Skin of body (tissue), 2 donors: ENCODE measurements around the gene SRGAP1. TPM values are rescaled to one million over a fixed set of nuclear protein-coding genes. Genes with fewer than 3 reads are reported as not detected.
"Not testable (repeated sequence)": the region's sequence is repeated elsewhere in the genome, so short reads cannot be mapped to it uniquely, and the experiment has no call there.

Experiments used
- DNase-seq: peaks from one replicate; lab custom pipeline; 2025; lab: John Stamatoyannopoulos, UW
- total RNA-seq: library from RNA; depleted of rRNA; stranded (reverse); fragments of >200 nt; gene quantifications from one replicate; pipeline ENCODE4 v1.2.3, GENCODE V29; 2014

The SRGAP1 gene
- total RNA-seq, 1 donor from 2014 or later: 15.9 TPM

DNA sequence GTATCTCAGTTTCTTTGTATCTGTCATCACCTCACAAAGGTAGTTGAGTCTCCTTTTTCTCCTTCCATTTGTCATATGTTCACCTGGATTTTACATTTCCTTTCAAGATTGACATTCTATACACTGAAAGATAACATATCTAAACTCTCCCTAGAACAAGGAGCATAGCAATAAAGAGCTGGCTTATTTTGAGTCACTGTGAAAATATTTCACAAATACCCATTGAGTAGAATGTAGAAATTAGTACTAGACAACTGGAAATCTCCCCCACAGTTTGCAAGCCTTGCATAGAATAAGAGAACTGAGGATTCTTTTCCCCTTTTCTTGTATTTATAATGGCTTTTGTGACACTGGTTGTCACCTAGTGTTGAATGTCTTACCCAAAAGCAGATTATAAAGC lies 266.4 kb downstream of the SRGAP1 start:
- DNase-seq: no peak

- no peak for DNase-seq
These were observed 272.5 kb downstream of the SRGAP1 start for GRCh38 chr12:64116969-64117368.

DNA sequence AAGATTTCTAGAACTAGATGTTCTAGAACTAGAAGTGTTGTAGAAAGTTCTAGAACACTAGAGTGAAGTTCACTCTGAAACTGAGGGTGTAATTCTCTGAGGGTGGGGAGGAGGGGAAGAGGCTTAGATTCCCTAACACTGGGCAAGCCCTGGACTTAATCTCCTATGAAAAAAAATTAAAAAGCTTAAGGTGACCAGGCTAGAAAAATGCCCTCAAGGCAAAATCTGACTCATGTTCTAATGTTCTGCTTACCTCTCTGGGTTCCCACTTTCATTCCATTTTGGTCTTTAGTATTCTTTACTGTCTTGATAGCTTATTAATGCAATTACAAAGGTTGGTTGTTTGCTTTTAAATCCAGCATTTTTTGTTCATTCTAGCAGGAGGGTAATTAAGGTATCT lies 276.1 kb downstream of the SRGAP1 start:
- no peak for DNase-seq

GRCh38 chr12:64121086-64121485 lies 276.6 kb downstream of the SRGAP1 start:
- DNase-seq: not testable (repeated sequence)

DNA sequence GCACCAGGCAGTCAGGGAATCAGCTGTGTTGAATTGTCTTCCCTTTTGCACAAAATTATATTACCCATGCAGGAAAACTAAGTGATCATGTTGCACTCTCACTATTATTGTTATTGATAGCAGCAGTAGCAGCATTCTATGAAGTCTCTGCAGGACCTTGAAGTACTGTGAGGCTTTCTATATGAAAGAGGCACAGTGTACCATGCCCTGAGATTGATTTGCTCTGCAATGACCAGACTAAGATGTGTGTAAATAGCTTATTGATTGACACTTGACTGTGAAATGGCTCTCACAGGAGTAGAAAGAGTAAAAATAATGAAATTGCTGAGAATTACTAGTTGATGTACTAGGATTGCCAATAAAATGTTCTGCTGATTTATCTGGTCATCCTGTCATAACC lies 277.7 kb downstream of the SRGAP1 start:
- no peak for DNase-seq

DNA sequence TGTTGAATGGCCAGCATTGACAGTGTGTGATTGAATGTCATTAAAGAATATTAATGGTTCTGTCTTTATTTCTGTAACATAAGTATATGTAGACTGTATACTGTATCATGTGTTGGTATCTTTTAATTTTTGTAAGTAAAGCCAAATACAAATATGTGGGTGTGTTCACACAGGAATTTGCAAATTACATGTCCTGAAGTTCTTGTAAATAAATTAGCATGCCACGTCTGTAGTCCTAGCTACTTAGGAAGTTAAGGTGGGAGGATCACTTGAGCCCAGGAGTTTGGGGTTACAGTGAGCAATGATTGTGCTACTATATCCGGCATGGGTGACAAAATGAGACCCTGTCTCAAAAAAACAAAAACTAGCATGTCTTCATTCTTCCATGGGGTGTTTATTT lies 278.5 kb downstream of the SRGAP1 start:
- no peak for DNase-seq

DNA sequence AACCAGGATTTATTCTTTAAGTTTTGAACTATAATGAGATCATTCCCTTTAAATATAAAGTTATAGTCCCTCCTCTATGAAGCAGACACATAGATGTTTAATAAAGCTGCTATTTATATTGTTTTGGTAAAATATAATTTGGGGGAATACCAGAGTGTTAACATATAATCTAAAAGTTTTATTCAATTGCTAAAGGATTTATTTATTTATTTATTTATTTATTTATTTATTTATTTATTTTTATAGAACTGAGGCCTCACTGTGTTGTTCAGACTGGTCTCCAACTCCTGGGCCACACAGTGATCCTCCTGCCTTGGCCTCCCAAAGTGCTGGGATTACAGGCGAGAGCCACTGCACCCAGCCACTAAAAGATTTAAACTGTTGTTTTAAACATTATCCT lies 278.9 kb downstream of the SRGAP1 start:
- DNase-seq: no peak

DNA sequence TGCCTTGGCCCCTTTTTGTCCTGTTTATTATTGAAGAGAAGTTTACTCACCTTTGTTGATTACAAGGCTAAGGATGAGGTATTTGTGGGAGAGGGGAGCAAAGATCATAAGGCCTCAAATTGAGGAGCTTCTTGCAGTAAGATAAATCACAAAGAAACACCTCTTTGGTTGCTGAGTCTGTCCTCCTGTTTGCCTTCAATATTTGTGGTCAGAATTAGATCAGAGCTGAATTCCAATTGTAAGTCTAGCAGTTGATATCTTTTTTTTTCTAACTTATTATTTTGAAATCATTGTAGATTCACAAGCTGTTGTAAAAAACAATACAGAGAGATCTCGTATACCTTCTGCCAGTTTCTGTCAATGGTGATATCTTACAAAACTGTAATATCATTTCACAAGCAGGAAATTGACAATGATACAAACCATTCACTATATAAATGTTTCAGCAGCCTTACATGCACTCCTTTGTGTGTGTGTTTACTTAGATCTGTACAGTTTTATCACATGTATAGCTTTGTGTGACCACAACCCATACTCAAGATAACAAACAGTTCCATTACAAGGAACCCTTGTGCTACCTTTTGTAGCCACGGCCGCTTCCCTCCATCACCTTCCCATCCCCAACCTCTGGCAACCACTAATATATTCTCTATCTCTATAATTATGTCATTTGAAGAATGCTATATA lies 280.2 kb downstream of the SRGAP1 start:
- no peak for DNase-seq

- DNase-seq: no peak
These were observed 281.4 kb downstream of the SRGAP1 start for GRCh38 chr12:64125913-64126312.

GRCh38 chr12:64127811-64128210 lies 283.3 kb downstream of the SRGAP1 start:
- DNase-seq: no peak

GRCh38 chr12:64128366-64128765 lies 283.9 kb downstream of the SRGAP1 start:
- no peak for DNase-seq

- DNase-seq: not testable (repeated sequence)
These were observed 286.0 kb downstream of the SRGAP1 start for GRCh38 chr12:64130476-64130875.

DNA sequence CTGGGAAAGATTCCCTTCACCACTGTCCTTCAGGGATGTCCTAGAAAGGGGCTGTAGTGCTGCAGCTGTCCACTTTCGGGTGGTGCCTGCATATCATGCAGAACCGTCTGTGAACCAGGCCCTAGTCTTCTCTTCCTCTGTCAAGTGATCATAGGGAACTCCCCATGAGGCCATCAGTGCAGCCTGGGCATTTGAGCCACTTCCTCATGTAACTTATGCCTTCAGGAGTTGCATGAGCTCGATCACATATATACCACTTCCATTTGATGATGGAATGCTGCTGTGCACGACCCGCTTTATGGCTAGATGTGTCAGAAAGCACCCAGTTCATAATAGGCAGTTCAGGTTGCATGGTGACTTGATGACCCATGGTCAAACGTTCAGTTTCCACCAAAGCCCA lies 287.0 kb downstream of the SRGAP1 start:
- not testable (repeated sequence) for DNase-seq

DNA sequence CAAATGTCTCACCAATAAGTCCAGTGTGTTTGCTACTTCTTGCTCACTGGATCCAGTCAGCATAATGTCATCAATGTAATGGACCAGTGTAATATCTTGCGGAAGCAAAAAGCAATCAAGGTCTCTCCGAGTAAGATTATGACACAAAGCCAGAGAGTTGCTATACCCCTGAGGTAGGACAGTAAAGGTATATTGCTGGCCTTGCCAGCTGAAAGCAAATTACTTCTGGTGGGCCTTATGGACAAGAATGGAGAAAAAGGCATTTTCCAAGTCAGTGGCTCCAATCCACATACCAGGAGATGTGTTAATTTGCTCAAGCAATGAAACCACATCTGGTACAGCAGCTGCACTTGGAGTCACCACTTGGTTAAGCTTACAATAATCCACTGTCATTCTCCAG lies 288.2 kb downstream of the SRGAP1 start:
- not testable (repeated sequence) for DNase-seq

DNA sequence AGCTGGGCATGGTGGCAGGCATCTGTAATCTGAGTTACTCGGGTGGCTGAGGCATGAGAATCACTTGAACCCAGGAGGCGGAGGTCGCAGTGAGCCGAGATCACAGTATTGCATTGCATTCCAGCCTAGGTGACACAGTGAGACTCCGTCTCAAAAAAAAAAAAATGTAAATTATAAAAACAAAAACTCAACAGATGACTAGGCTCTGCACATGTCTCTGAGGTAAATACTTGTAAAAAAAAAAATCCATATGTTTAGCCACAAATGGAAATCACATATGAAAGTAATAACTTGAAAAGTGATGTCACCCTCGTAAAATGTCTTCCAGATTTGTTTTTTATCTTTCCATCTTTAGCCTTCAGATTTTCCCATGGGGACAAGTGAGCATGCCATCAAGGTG lies 292.6 kb downstream of the SRGAP1 start:
- DNase-seq: no peak

- DNase-seq: no peak
These were observed 294.5 kb downstream of the SRGAP1 start for GRCh38 chr12:64139021-64139420.

- no peak for DNase-seq
These were observed 297.9 kb downstream of the SRGAP1 start for GRCh38 chr12:64142382-64142781.

DNA sequence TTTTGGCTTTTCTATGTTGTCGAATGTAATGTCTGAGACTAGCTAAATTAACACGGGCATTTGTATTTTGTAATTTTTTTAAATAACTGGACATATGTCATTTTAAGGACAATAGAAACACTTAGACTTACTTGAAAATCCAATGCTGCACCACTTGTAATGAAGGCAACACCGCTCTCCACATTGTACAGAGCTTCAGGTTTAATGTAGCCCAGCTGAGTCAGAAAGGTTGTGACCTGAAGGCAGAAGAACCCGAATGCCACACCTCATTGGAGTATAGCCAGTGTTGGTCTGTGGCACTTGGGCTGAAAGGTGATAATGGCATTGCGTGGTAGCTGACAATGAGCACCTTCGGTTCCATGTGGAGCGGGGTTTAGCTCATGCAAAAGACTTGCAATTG lies 298.3 kb downstream of the SRGAP1 start:
- DNase-seq: no peak

DNA sequence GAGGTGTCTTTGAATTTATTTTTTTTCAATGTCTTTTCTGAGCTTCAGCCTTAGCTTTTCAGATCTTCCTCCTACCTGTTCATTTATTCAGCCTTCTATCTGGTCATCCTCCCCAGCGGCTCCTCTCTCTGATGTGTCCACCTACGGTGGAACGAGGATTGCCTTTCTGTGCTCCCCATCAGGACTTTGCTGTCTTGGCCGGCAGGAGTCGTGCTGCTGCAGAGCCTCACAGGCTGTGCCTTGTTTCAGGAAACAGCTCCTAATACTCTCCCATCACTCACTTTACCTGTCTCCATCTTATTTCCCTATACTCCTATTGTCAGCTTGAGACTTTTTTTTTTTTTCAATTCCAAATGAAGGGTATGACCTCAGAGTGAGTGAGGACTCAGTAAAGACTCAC lies 300.7 kb downstream of the SRGAP1 start:
- no peak for DNase-seq

GRCh38 chr12:64147011-64147631 lies 302.6 kb downstream of the SRGAP1 start:
- no peak for DNase-seq

DNA sequence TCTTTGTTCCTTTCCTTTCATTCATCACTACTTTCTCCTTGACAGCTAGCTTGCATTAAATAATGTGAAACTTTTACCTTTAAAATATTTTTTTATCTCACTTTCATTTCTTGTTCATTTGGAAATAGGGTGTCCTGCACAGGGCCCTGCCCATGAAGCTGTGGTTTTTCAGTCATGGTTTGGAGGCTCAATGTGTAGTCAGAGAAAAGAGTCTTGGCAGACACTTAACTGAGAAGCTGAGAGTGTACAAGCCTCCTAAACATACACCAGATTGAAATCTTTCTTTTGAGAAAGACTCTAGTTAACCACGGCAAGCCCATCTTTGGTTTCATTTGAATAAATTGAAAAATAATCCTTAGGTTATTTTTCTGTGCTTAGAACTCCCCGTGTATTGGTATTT lies 303.4 kb downstream of the SRGAP1 start:
- DNase-seq: no peak

DNA sequence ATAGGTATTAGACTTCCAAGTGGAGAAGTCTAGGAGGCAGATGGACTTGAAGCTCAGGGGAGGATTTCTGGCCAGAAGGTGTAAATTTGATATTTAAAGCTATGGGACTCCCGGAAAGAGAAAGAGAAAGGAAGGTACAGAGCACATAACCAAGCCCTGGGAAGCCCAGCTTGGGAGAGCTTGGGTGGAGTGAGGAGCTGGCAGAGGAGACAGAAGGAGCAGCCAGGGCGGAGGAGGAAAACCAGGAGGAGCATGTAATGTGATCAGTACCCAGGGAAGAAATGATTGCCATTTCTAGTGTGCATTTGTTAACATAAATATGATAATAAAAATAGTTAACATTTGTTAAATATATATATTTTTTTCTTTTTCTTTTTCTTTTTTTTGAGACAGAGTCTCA lies 310.2 kb downstream of the SRGAP1 start:
- DNase-seq: no peak

DNA sequence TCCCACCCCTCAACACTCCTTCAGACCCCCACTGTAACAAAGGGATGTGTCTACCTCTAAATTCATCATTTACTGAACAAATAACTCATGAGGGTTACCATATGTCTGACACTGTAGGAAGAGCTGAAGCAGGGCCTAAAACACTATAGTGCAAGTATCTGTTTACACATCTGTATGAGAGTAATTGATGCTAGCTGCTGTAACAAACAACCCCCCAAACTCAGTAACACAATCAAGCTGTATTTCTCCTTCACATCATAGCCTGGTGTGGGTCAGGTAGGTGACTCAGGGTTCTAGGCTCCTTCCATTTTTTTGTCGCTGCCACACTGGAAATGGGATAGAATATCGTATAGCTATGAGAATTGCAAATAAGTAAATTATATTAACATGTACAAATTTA lies 312.6 kb downstream of the SRGAP1 start:
- no peak for DNase-seq
